GM18498 (cell line): ENCODE data around the gene SLC25A4.
"Not testable (repeated sequence)": the region's sequence is repeated elsewhere in the genome, so short reads cannot be mapped to it uniquely, and the experiment has no call there.

ENCODE experiments used
- ATAC-seq: cut with Tn5 transposase; IDR thresholded peaks from one replicate; pipeline ENCODE4 v1.9.1; 2021; ENCODE audit warnings: mild to moderate bottlenecking, moderate library complexity; ENCODE audit not compliant: unreplicated experiment

SLC25A4 gene

DNA sequence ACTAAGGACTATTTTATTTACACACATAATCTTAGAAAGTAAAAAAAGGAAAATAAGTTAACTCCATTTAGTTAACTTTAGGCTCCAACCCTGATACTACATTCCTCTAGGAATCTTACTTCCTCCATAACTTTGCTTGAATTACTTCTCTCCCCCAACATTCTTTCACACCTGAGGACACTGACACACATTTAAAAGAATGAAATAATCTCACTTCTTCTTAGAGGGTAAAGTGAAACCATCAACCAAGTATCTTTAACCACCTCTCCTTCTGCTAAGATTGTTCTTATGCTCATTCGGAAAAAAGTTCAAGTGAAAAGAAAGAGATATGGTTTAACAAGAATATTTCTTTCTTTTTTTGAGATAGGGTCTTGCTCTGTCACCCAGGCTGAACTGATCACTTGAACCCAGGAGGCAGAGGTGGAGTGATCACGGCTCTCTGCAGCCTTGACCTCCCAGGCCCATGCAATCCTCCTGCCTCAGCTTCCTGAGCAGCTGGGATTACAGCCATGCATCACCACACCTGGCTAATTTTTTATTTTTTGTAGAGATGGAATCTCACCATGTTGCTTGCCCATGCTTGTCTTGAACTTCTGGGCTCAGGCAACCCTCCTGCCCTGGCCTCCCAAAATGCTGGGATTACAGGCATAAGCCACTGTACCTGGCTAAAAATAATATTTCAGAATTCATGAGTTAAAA lies 28.5 kb downstream of the SLC25A4 start:
- peak; percentile 87 for ATAC-seq

GRCh38 chr4:185179488-185179887 lies 36.4 kb downstream of the SLC25A4 start:
- no peak for ATAC-seq

- no peak for ATAC-seq
These were observed 39.2 kb downstream of the SLC25A4 start for GRCh38 chr4:185182239-185182638.

- peak; percentile 66 for ATAC-seq
These were observed 40.7 kb downstream of the SLC25A4 start for GRCh38 chr4:185183622-185184281.

DNA sequence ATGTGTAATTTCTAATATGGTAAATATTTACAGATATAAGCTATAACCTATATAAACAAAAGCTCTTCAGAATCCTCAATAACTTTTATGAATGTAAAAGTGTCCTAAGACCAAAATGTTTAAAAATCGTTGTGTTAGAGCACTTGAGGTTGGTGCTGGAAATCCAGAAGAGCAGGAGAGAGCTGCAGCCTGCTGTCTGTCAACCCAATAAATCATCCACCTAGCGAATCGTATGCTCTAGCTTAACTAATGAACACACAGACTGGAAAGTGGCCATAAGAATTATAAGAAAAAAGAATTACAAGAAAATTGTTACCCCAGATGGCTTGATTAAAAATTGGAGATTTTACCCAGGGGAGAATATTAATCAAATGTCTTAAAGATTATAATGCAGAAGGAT lies 43.7 kb downstream of the SLC25A4 start:
- ATAC-seq: no peak

- ATAC-seq: no peak
These were observed 46.7 kb downstream of the SLC25A4 start for GRCh38 chr4:185189606-185190305.

DNA sequence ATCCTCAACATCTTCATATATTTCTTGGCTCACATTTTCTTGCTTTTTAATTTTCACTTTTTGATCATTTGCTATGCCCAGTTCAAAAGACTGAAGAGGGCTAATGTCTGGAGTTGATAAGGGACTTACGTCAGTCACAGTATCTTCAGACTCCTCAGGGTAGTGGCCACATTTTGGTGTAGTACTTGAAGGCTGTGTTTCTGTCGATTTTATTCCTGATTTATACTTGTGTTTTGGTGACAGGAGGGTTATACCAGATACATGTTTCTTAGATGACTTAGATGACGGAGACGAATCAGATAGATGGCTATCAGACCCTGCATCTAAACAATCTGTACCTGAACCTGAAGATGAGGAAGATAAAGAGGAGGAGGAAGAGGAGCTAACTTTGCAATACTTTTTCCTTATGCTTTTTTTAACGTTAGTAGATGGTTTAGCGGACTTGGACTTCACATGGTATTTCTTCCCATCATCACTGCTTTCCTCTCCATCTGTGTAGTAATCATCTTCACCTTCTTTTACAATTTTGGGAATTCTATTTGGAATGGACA lies 47.3 kb downstream of the SLC25A4 start:
- ATAC-seq: no peak

GRCh38 chr4:185192059-185192458 lies 49.0 kb downstream of the SLC25A4 start:
- peak; percentile 90 for ATAC-seq

DNA sequence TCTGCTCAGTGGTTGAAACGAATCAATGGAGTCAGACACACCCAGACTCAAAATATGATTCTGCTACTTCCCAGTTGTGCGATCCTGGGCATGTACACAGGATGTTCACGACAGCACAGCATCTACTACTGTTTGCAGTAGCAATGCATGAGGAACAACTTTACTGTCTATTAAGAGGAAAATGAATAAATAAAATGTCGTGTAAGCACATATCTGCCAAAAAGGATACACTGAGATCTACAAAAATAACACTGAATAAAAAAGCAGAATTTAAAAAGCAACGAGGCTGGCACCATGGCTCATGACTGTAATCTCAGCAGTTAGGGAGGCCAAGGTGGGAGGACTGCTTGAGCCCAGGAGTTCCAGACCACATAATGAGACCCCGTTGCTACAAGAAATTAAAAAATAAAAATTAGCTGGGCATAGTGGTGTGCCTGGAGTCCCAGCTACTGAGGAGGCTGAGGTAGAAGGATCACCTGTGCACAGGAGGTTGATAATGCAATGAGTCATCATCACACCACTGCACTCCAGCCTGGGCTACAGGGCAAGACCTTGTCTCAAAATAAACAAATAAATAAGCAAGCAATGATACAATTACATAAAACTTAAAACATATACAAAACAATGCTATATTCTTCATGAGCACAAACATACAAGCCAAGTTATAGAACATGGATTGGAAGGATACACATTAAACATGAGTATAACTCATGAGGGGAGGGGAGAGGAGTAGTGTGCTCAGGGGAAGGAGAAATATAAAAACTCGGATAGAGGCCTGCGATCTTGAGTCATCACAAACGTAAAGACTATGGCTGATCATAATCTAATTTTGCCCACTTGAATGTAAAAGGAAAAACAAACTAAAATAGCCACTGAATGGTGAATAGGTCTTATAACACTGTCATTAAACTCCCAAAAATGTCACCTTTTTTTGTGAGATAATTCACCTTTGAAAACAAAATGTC lies 52.1 kb downstream of the SLC25A4 start:
- no peak for ATAC-seq

- ATAC-seq: no peak
These were observed 53.4 kb downstream of the SLC25A4 start for GRCh38 chr4:185196437-185196836.

DNA sequence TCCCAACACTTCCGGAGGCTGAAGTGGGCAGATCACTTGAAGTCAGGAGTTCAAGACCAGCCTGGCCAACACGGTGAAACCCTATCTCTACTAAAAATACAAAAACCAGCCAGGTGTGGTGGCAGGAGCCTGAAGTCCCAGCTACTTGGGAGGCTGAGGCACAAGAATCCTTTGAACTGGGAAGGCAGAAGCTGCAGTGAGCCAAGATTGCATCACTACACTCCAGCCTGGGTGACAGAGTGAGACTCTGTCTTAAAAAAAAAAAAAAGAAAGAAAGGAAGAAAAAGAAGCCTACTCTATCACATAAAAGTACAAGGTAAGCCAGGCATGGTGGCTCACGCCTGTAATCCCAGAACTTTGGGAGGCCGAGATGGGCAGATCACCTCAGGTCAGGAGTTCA lies 55.1 kb downstream of the SLC25A4 start:
- not testable (repeated sequence) for ATAC-seq
